GM03348 (cell line): ENCODE measurements around the gene ELOVL6.

Source experiments
- DNase-seq: peaks from one replicate; pipeline ENCODE4 v3.0.0; 2012; ENCODE audit warnings: low spot score

The ELOVL6 gene

DNA sequence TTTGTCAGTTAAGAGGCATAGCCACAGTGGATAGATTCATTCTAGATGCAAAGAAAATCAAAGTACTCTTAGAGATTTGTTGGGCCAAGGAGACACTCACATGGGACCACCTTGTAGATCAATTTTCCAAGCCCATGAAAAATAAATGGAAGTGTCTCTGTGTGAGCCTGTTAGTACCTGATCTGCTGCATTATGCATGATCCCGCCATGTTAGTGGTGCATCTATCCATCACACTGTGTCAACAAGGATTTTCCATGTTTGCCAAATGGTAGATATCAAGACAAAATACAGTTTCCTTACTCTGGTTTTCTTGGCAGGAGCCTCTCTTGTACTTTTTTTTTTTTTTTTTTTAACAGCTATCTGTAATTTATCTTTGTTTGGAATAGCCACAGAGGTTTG lies 173.4 kb downstream of the ELOVL6 start:
- no peak for DNase-seq

DNA sequence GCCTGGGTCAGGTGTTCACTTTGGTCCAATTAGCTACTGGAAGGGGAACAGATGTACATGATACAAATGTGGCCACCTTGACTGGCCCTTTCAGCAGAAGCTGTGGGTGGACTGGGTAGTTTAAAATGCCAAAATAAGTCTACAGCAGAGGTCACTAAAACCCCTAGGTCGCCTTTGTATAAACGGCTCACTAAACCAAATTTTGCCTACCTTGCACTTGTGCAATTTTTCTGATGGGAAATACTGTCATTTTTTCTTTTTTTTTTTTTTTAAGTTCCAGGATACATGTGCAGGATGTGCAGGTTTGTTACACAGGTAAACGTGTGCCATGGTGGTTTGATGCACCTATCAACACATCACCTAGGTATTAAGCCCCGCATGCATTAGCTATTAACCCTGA lies 176.0 kb downstream of the ELOVL6 start:
- no peak for DNase-seq

DNA sequence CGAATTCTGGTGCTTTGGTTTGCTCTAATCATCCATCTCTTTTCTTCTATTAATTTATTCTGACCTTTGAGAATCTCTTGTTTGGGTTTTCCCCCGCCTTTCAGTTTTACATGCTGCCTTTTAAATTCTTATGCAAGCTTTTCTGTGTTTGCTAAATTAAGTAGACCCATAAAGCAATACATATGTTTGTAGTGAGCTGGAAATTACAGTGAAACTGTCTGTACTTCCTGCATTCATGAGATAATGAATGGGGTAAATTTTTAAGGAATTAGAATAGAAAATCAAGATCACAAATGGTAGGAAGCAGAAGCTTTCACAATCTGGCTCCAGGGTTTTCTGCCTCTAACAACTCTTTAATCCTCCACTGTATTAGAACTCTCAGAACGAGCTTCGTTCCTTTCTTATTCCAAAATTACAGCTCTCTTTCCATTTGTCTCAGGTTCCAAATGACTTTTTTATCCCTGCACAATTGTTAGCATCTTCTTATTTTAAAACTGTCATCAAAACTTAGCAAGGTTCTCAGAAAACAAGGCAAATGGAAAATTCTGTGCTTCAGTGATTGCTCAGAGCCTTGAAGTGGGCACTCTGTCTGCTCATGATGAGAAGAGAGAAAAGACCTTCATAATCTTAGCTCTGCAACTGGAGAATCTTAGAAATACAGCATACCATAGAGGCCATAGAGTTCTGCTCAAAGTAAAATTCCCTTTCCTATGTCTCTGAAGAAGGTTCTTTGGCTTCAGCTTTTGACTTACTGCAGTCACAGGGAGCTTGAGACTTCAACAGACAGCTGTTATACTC lies 177.6 kb downstream of the ELOVL6 start:
- no peak for DNase-seq

DNA sequence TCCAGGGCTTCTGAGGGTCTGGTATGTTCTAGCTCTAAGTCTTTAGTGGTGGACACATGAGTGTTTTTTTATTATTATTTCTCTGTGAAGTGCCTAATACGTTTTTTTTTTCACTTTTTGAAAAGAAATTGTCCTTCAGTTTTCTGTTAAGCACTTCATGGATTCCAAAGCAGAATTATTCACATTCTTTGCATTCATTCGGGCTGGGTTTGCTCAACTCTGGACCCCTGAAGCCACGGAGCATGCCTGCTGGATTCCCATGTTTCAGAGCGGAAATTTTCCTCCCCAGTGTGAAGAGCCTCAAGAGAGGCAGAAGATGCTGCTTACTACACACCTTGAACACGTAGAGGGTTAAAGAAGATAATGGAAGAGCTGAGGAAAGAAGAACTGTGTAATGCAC lies 178.3 kb downstream of the ELOVL6 start:
- peak; percentile 61 for DNase-seq

DNA sequence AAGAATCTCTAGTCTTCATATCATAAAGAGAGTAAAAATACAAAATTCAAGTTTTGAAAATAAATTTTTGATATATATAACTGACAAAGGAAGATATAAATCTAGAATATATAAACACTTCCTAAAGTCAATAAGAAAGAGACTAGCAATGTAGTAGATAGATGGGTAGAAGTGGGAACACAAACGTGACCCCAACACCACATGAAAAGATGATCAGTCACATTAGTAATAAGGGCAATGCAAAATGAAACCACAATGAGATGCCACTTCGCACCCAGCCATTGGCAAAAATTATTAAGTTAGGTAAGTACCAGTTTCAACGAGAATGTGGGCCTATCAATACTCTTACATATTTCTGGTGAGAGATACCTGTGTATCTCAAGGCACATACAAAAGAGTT lies 179.3 kb downstream of the ELOVL6 start:
- no peak for DNase-seq

DNA sequence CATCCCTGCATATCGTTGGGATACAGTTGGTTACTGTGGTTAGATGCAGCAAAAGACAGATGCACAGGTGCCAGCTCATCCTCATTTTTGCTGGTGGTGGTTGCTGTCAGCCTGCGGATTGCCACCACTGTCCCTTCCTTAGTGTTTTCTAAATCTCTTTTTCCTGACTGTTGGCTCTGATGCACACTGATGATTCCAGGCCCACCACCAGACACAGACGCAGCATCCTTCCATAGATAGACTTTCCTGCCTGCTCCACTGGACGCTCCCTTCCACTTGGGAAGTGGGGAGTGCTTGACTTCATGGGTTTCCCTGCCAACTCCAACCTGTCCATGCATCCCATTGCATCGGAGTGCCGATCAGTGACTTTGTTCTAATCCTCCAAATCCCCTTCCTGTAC lies 184.2 kb downstream of the ELOVL6 start:
- DNase-seq: no peak

DNA sequence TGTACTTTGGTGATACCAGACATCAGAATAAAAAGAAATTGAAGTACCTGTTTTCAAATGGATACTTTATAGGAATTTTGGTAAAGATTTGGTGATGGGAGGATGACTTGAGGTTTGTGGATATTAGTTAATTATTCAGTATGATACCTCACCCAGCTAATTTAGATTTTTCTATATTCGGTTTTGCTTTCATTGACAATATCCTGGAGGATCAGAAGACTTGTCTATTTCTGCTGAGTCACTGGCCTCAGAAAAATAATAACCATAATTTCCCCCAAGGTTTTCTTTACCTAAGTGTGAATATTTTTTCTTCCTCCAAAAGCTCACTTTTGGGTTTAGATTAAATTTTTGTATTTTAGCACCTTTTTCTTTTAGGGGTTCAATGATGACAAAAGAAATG lies 185.5 kb downstream of the ELOVL6 start:
- no peak for DNase-seq

DNA sequence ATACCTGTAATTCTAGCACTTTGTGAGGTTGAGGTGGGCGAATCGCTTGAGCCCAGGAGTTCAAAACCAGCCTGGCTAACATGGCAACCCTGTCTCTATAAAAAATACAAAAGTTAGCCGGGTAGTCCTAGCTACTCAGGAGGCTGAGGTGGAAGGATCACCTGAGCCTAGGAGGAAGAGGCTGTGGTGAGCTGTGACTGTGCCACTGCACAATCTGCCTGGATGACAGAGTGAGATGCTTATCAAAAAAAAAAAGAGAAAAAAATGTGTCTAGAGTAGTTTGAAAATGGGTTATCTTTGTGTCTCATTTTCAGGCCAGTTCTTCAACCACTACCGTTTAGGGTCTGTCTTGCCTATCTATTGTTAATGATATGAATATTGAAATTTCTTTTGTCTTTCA lies 187.6 kb downstream of the ELOVL6 start:
- no peak for DNase-seq

DNA sequence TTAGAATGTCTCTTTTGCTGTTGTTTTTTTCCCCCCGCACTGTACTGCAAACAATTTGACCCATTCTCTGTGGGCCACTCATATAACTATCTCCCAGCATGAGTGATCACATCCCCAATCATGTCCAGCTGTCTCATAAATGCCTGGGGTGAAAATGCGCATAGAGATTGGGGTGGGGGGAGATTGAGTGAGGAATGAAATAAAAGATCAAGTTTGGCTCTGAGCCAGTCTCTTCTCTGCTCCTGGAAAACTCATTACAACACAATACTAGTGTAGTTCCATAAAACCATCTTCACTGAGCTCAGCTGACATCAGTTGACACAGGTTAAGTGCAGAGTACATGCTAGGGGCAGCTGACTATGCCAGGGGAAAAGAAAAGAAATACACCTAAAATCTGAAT lies 188.9 kb downstream of the ELOVL6 start:
- no peak for DNase-seq

DNA sequence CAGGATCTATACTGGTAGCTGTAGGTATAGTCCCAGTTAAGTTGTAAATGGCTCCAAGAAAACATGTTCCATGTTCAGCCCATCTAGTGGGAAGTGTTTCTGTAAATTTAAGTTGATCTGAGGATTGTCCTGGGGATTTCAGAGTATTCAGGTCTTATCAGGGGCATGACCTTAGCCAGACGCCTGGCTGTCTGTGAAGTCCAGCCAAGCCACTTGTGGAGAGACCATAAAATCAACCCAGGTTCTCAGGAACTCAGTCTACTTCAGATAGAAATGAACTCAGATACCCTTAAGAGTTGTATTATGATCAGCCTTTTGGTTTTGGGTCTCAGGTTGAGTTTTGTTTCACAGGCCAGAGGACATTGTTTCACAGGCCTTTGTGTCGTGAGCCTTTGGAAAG lies 189.9 kb downstream of the ELOVL6 start:
- DNase-seq: no peak

DNA sequence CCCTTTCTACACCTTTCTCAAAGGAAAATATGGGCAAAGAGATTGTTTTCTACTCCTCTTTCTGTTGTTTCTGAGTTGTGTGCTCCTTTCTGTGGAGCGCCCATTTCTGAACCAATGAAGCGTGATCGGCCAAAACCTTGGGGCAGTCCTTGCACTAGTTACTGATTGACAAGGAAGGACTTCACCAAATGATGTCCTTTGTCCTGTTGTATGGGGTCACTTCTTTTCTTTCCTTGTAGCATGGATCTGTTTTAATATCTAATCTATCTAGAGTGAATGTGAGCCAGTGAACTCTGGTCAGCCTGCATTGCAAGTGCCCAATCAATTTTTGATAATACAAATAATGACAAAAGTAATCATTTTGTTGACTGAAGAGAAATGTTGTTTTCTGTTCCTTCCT lies 191.2 kb downstream of the ELOVL6 start:
- no peak for DNase-seq

DNA sequence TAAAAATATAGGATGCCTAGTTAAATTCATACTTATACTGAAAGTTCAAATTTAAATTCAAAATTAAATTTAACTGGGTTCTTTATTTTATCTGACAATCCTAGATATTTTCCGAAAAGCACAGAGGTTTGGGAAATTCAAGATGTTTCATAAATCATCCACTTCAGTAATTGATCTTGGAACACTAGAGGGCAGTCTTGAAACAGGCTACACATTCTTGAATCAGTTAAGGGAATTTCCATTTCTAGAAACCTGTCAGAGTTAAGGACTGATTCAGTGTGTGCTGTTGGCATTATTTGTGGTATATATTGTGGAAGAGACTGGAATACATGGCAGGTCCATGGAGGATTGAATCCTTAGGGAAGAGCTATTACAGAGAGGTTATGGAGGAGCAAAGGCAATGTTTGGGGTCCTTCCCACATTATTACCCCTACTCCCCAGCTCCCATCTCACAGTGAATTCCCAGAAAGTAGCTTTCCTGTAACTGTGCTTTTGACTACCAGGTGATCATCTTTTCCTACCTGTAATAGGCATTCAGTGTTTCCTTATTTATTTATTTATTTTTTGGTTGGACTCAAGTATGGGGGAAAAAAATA lies 192.9 kb downstream of the ELOVL6 start:
- peak; percentile 77 for DNase-seq

DNA sequence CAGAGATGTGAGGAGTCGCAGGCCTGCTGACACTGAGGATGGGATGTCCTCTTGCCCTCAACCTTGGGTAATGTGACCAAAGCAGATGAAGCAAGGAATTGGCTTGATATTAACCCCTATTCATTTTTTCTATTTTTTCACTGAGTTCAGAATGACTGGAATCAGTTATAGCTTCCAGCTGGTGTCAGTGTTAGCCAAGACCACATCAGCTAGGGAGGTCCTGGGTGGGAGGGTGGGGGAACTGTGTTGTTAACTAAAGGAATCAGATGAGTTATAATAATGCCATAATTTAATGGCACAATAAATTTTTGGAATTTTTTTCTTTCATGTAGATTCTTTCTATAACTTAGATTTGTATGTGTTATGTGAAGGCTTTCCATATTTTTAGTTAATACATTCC lies 193.9 kb downstream of the ELOVL6 start:
- no peak for DNase-seq

DNA sequence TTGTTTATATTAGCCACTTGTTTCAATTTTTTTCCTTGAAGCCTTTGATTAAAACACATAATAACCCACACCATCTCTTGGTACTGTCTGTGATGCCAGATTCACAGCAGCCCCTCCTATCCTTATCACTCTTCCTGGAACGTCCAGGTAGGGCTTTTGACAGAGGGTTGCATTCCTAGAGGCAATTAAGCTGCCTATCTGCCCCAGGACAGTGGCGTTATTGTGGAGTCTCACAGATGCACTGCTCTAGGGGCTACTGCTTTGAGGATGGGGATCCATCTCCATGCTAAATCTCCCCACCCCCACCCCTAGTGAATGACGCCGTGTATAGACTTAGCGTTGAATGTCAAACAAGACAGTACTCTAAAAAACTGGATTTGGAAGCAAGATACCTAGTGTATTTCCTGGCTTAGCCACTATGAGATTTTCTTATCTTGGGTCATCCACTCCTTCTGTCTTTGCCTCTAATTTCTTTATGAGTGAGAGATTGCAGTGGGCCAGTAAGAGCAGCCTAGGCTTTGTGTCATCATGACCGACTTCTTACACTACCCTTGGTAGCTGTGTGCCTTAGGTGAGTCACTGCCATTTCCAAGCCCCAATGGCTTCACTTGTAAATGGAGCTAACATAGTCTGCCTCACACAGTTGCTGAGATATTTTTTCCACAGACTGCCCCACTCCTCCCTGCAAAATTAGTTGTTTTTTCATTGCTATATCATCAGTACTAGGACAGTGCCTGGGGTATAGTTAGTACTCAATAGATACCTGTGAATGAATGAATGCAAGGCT lies 194.8 kb downstream of the ELOVL6 start:
- no peak for DNase-seq

DNA sequence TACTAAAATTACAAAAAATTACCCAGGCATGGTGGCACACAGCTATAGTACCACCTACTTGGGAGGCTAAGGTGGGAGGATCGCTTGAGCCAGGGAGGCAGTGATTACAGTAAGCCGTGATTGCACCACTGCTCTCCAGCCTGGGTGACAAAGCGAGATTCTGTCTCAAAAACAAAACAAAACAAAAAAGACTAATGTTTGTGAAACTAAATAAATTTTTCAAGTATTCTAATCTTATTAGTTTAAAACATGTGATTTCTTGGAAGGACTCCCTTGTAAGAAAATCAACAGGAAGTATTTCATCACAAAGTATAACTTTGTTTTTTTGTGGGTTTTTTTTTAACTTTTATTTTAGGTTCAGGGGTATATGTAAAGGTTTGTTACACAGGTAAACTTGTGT lies 196.1 kb downstream of the ELOVL6 start:
- no peak for DNase-seq

DNA sequence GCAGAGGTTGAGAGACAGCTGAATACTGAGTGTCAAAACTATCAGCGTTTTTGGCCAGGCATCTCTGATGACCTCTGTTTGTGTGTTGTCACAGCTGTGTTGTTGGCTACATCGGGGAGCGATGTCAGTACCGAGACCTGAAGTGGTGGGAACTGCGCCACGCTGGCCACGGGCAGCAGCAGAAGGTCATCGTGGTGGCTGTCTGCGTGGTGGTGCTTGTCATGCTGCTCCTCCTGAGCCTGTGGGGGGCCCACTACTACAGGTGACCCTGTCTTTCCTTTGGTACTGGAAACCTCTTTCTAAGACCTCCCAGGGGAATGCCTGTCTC lies 198.9 kb downstream of the ELOVL6 start:
- no peak for DNase-seq

DNA sequence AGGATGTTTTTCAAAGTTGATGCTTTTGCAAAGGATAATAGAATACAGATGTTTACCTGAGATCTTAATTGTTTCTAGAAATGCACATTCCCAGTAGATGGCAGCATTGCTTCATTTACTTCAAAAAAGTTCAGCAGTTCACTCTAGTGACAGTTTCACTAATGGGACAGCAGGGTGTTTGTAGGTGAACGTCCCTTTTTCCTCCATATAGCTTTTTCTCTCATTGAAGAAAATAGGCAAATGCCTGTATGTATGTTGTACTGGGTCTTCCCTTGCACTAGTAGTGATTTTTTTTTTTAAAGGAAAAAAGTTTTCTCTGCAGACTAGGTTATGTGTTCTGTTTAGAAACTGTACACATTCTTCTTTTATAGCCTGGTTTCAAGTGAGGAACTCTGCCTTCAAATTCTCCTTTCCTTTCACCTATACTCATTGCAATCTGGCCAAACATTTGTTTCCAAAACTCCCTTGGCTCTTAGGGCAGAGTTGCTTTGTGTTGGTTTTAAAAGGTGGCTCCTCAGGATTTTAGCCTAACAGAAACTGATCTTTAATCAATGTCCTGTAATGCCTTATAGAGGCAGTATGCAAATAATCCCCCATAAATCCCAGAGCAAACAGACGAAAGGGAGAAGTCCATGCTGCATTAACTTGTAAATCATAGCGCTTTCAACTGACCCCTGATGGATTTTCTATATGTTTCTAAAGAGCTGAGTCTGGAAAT lies 199.4 kb downstream of the ELOVL6 start:
- peak; percentile 65 for DNase-seq

DNA sequence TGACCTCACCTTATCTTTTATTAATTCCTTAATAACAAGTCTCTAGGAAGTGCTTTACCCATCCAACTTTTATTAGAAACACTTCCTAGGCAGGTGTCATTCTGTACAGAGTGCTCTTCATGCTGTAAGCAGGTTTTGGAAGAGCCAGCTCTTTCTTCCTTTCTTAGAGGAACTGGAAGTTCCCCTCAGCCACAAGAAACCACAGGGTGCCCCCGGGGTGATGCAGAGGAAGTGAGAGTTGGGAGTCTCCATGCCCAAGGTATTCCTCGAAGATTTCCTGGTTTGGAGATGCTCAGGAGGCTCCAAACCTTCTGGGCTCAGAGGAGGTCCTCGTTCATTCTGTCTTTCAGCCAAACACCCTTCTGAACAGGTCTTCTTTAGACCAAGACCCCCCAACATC lies 201.9 kb downstream of the ELOVL6 start:
- no peak for DNase-seq
